Measurements from ENCODE around the gene MYT1. TPM values are rescaled to one million over a fixed set of nuclear protein-coding genes. Genes with fewer than 3 reads are reported as not detected.
A peak's percentile ranks its signal among the peaks of the same experiment; 100 is the strongest.

Gene MYT1
- polyA plus RNA-seq, 1 of the 3 experiments (the other 2 are of a cell fraction) = 0.10 TPM

DNA sequence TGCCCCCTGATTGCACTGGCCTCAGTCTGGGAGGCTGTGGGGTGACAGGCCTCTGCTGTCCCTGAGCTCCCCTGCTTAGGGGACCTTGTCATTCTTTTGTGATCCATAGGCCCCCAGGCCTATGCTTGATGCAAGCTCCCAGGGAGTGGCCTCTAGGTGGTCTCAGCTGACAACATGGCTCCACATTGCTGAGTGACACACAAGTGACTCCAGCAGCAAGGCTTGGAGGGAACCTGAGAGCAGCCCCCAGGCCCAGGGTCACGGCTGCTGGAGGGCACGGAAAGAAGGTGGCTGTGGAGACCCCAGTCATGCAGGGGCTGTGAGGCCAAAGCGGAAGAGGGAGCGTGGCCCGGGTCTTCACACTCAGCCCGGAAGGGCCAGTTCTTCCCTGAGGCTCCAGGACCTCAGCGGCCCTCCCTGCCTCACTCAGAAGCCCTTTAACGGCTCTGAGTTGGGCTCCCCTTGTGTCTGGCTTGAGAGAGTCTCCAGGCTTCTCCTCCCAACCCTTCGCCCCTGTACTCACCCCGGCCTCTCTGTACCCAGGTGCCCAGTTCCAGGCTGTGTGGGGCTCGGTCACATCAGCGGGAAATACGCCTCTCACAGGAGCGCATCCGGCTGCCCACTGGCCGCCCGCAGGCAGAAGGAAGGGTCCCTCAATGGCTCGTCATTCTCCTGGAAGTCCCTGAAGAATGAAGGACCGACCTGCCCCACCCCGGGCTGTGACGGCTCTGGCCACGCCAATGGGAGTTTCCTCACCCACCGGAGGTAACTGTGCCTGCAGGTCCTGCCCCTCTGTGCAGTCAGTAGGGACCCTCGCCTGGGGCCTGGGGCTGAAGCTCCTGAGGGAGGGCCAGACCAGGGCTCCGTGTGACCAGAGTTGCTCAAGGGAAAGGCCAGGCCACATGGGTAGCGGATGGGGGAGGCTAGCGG is 67.6 kb downstream of the MYT1 start:
- peaks cover 0 to 26% of the 10 kb centered on the region in 2 experiments; a peak in 1 of 4 replicates for H3K4me1 ChIP-seq (ENCODE audit: control insufficient read depth in 1 of 2, insufficient read depth in 2 of 2, low read depth in 1 of 2, low read length in 1 of 2)
- ChIA-PET CTCF (interaction anchor here (1.2 kb wide), 1 partner anchor 129 kb away, joined by 3 read pairs; no protein-coding TSS in a partner anchor), POLR2A (no interaction called here)
- no peaks in the 10 kb centered on the region for H4K20me1 ChIP-seq (ENCODE audit: insufficient read depth)
- H3K27ac ChIP-seq (ENCODE audit: low read depth in 2 of 2, low read length in 1 of 2) = peak overlapping the region in 1 of 2 experiments; percentile 39; a peak in 1 of 4 replicates
- no peaks in the 10 kb centered on the region for H3F3A ChIP-seq (replicated peaks; ENCODE audit: insufficient read depth)
- TF ChIP-seq POLR2AphosphoS5 (IDR thresholded peaks at IDR 0.05; ENCODE audit: low read depth, low read length) (no peak), ELF1 (IDR thresholded peaks at IDR 0.05) (no peak), NFIC (IDR thresholded peaks at IDR 0.05; ENCODE audit: borderline replicate concordance) (no peak), FOXJ3 (CRISPR knock-in tag; IDR thresholded peaks at IDR 0.05) (no peak), RAD21 (IDR thresholded peaks at IDR 0.05; ENCODE audit: low read length) (no peak), NRF1 (IDR thresholded peaks at IDR 0.05; ENCODE audit: low read depth, low read length) (no peak), RCOR1 (IDR thresholded peaks at IDR 0.05; ENCODE audit: low read length) (no peak), RXRA (IDR thresholded peaks at IDR 0.05; ENCODE audit: borderline replicate concordance, low read depth) (no peak), MEF2A (IDR thresholded peaks at IDR 0.05; ENCODE audit: borderline replicate concordance, low read depth) (no peak), TEAD4 (IDR thresholded peaks at IDR 0.05; ENCODE audit: borderline replicate concordance, insufficient read depth) (no peak), EP300 (IDR thresholded peaks at IDR 0.05; ENCODE audit: borderline replicate concordance in 1 of 2, low read depth in 1 of 2, low read length in 1 of 2) (no peak), SMC3 (IDR thresholded peaks at IDR 0.05; ENCODE audit: low read depth, low read length) (no peak), SIN3A (IDR thresholded peaks at IDR 0.05; ENCODE audit: borderline replicate concordance, low read depth, low read length) (no peak), GATA2 (CRISPR knock-in tag; IDR thresholded peaks at IDR 0.05) (no peak), MXI1 (IDR thresholded peaks at IDR 0.05; ENCODE audit: low read depth, low read length) (no peak)
- TF ChIP-seq, protein P1, sequence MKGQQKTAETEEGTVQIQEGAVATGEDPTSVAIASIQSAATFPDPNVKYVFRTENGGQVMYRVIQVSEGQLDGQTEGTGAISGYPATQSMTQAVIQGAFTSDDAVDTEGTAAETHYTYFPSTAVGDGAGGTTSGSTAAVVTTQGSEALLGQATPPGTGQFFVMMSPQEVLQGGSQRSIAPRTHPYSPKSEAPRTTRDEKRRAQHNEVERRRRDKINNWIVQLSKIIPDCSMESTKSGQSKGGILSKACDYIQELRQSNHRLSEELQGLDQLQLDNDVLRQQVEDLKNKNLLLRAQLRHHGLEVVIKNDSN (IDR thresholded peaks at IDR 0.05; ENCODE audit: borderline replicate concordance, low read depth) = no peak
- TF ChIP-seq, protein P2, sequence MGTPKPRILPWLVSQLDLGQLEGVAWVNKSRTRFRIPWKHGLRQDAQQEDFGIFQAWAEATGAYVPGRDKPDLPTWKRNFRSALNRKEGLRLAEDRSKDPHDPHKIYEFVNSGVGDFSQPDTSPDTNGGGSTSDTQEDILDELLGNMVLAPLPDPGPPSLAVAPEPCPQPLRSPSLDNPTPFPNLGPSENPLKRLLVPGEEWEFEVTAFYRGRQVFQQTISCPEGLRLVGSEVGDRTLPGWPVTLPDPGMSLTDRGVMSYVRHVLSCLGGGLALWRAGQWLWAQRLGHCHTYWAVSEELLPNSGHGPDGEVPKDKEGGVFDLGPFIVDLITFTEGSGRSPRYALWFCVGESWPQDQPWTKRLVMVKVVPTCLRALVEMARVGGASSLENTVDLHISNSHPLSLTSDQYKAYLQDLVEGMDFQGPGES (IDR thresholded peaks at IDR 0.05; ENCODE audit: low read depth, low read length) = no peak
- TF ChIP-seq, protein P3, sequence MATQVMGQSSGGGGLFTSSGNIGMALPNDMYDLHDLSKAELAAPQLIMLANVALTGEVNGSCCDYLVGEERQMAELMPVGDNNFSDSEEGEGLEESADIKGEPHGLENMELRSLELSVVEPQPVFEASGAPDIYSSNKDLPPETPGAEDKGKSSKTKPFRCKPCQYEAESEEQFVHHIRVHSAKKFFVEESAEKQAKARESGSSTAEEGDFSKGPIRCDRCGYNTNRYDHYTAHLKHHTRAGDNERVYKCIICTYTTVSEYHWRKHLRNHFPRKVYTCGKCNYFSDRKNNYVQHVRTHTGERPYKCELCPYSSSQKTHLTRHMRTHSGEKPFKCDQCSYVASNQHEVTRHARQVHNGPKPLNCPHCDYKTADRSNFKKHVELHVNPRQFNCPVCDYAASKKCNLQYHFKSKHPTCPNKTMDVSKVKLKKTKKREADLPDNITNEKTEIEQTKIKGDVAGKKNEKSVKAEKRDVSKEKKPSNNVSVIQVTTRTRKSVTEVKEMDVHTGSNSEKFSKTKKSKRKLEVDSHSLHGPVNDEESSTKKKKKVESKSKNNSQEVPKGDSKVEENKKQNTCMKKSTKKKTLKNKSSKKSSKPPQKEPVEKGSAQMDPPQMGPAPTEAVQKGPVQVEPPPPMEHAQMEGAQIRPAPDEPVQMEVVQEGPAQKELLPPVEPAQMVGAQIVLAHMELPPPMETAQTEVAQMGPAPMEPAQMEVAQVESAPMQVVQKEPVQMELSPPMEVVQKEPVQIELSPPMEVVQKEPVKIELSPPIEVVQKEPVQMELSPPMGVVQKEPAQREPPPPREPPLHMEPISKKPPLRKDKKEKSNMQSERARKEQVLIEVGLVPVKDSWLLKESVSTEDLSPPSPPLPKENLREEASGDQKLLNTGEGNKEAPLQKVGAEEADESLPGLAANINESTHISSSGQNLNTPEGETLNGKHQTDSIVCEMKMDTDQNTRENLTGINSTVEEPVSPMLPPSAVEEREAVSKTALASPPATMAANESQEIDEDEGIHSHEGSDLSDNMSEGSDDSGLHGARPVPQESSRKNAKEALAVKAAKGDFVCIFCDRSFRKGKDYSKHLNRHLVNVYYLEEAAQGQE (IDR thresholded peaks at IDR 0.05; ENCODE audit: low read depth, low read length) = no peak
- no peaks in the 10 kb centered on the region for H3K27me3 ChIP-seq (ENCODE audit: insufficient read depth)
- no peak for DNase-seq
- no peaks in the 10 kb centered on the region for H3K79me2 ChIP-seq (ENCODE audit: insufficient read depth)
- no peak overlapping the region for H3K4me2 ChIP-seq
- 78% methylated on average over 19 of the region's 27 CpGs for WGBS (ENCODE audit: low lambda C conversion rate)
- no peak overlapping the region for H2AFZ ChIP-seq (ENCODE audit: low read depth)
- H3K9me3 ChIP-seq = no peaks in the 10 kb centered on the region
- no peak overlapping the region for H3K9ac ChIP-seq
- no peaks in the 10 kb centered on the region for H3K9me2 ChIP-seq
- no peaks in the 10 kb centered on the region for H3K36me3 ChIP-seq (replicated peaks in 1 of 2; ENCODE audit: control insufficient read depth in 1 of 2, insufficient read depth in 2 of 2, low read length in 1 of 2)
- no peak overlapping the region for H3K4me3 ChIP-seq (ENCODE audit: low read depth in 2 of 2, low read length in 1 of 2)
